Fibroblast of lung (primary cell): ENCODE measurements around the gene MTSS2.

ENCODE experiments used
- EZH2 ChIP-seq: IDR thresholded peaks from 2 replicates; pipeline ENCODE4 v1.5.1; 2012; ENCODE audit warnings: low read length, control low read depth, mild to moderate bottlenecking; ENCODE audit errors: missing control alignments
- TF ChIP-seq, protein P1 (sequence below), 2 donors: IDR thresholded peaks in 1 of 2; conservative IDR thresholded peaks in 1 of 2; 1 replicate in 1 of 2; 2 replicates in 1 of 2; pipeline ENCODE4 v1.5.1; 2011 to 2012; ENCODE audit warnings: low read length in 2 of 2, control low read depth in 1 of 2, inconsistent platforms in 1 of 2, low read depth in 1 of 2, mild to moderate bottlenecking in 1 of 2

DNA sequence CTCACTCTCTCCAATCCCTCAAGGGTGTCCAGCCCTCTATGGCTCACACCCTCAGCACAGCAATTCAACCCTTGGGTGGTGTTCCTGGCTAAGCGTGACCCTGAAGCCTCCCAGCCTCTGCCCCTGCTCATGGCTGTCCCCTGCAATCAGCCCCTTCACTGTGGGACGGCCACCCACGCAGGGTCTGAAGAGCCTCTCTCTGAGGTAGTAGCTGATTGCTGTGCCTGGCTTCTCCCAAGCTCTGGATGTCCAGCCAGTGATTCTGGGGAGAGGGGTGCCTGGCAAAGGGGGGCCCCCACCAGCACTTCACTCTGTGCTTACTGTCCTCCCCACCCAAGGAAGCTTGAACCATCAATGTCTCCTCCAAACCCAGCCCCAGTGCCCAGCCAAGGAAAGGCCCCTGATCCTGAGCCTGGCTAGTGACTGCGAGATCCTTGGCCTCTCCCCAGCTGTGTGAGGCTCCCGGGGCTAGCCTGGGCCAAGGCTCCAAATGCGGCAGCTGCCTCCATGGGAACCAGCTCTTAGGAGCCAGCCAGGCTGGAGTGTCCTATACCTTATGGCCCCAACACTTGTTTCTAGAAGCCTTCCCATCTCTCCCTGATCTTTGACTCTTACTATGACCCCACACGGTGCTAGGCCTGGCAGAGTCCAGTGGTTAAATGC, 9.9 kb downstream of the MTSS2 start:
- TF ChIP-seq, protein P1, sequence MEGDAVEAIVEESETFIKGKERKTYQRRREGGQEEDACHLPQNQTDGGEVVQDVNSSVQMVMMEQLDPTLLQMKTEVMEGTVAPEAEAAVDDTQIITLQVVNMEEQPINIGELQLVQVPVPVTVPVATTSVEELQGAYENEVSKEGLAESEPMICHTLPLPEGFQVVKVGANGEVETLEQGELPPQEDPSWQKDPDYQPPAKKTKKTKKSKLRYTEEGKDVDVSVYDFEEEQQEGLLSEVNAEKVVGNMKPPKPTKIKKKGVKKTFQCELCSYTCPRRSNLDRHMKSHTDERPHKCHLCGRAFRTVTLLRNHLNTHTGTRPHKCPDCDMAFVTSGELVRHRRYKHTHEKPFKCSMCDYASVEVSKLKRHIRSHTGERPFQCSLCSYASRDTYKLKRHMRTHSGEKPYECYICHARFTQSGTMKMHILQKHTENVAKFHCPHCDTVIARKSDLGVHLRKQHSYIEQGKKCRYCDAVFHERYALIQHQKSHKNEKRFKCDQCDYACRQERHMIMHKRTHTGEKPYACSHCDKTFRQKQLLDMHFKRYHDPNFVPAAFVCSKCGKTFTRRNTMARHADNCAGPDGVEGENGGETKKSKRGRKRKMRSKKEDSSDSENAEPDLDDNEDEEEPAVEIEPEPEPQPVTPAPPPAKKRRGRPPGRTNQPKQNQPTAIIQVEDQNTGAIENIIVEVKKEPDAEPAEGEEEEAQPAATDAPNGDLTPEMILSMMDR (conservative IDR thresholded peaks at IDR 0.05 in 1 of 2, IDR thresholded peaks at IDR 0.05 in 1 of 2; ENCODE audit: low read depth in 1 of 2, low read length in 2 of 2) = no peak
- TF ChIP-seq EZH2 = no peak
